Sigmoid colon (tissue), 7 donors: ENCODE measurements around the gene ASIC3. TPM values are rescaled to one million over a fixed set of nuclear protein-coding genes. Genes with fewer than 3 reads are reported as not detected.

Source experiments
- DNase-seq: peaks from one replicate; pipeline ENCODE4 v3.0.0-alpha.2; 2019
- H3K27ac ChIP-seq, 4 donors: fragments of 200-600 bp; sonication (generic); one replicate each; pipeline ENCODE4 v1.5.1; 2016 to 2019; ENCODE audit warnings: mild to moderate bottlenecking in 1 of 4
- H3K27me3 ChIP-seq, 3 donors: fragments of 200-600 bp; sonication (generic); one replicate each; pipeline ENCODE4 v1.5.1; 2019; ENCODE audit warnings: mild to moderate bottlenecking in 1 of 3
- H3K36me3 ChIP-seq, 4 donors: fragments of 200-600 bp; sonication (generic); one replicate each; pipeline ENCODE4 v1.5.1; 2016 to 2019
- H3K4me1 ChIP-seq, 4 donors: fragments of 200-600 bp; sonication (generic); one replicate each; pipeline ENCODE4 v1.5.1; 2017 to 2019
- H3K4me3 ChIP-seq, 4 donors: fragments of 200-600 bp; sonication (generic); one replicate each; pipeline ENCODE4 v1.5.1; 2017 to 2019; ENCODE audit warnings: mild to moderate bottlenecking in 2 of 4, moderate library complexity in 1 of 4
- H3K9me3 ChIP-seq, 4 donors: fragments of 200-600 bp in 3 of 4; sonication (generic) in 3 of 4; one replicate each; pipeline versions ENCODE4 v1.5.1 to v1.6.1; 2013 to 2019
- EP300 ChIP-seq, 4 donors: sonication (generic); formaldehyde crosslinking; IDR thresholded peaks; one replicate each; pipeline ENCODE4 v1.6.1; 2017; ENCODE audit warnings: antibody characterized with exemption in 4 of 4
- POLR2A ChIP-seq, 2 donors: fragments of 450-650 bp; IDR thresholded peaks; one replicate each; pipeline ENCODE4 v1.6.1; 2016; ENCODE audit warnings: antibody characterized with exemption in 2 of 2, mild to moderate bottlenecking in 2 of 2, moderate library complexity in 2 of 2
- POLR2AphosphoS5 ChIP-seq, 4 donors: sonication (generic); formaldehyde crosslinking; IDR thresholded peaks; one replicate each; pipeline ENCODE4 v1.6.1; 2017; ENCODE audit warnings: antibody characterized with exemption in 4 of 4
- WGBS, 2 donors: extraction: QIAGEN DNeasy Blood & Tissue Kit; methylation state at CpG; one replicate each; pipeline ENCODE4 v1.1.7; 2013; 5-methylcytosine and 5-hydroxymethylcytosine counted together
- intact Hi-C: fragments of 100-400 bp; cut with DNase I; formaldehyde crosslinking; loops from one replicate; pipeline ENCODE4 v1.15.1; 2023
- polyA plus RNA-seq, 3 donors: library from polyadenylated mRNA; stranded (reverse); fragments of 200-250 nt; gene quantifications; one replicate each; pipeline ENCODE4 v1.2.3, GENCODE V29; 2013
- total RNA-seq, 4 donors: library from RNA; depleted of rRNA; stranded (reverse); fragments of >200 nt; gene quantifications; one replicate each; pipeline ENCODE4 v1.1.0, GENCODE V29; 2016
- TF ChIP-seq, protein P1 (sequence below), 4 experiments: fragments of 450-650 bp in 3 of 4; fragments of 200-600 bp in 1 of 4; IDR thresholded peaks; one replicate each; pipeline ENCODE4 v1.5.1; 2016 to 2019; ENCODE audit warnings: antibody characterized with exemption in 4 of 4, mild to moderate bottlenecking in 3 of 4, moderate library complexity in 2 of 4
- donor health status: healthy with polysubstance abuse.
- donor health status: Bipolar disorder and iron deficiency.
- donor health status: healthy.

ASIC3 gene
- total and polyA plus RNA-seq, 7 donors: 0.46 to 8.6 (median 3.1) TPM

GRCh38 chr7:151001546-151001945 lies 46.8 kb upstream of the ASIC3 start:
- WGBS, 2 donors: 96 to 97% methylated on average over 16 of the region's 16 CpGs
- Histone ChIP-seq H3K9me3 (no peaks in the 10 kb centered on the region), H3K4me3 (no peak overlapping the region), H3K27ac (no peak overlapping the region), H3K36me3 (no peaks in the 10 kb centered on the region), H3K27me3 (peaks cover 0 to 8% (median 0%) of the 10 kb centered on the region in 3 donors), H3K4me1 (no peaks in the 10 kb centered on the region)
- TF ChIP-seq EP300 (IDR thresholded peaks at IDR 0.05) (no peak), POLR2A (IDR thresholded peaks at IDR 0.05) (no peak), POLR2AphosphoS5 (IDR thresholded peaks at IDR 0.05) (no peak)
- TF ChIP-seq, protein P1, sequence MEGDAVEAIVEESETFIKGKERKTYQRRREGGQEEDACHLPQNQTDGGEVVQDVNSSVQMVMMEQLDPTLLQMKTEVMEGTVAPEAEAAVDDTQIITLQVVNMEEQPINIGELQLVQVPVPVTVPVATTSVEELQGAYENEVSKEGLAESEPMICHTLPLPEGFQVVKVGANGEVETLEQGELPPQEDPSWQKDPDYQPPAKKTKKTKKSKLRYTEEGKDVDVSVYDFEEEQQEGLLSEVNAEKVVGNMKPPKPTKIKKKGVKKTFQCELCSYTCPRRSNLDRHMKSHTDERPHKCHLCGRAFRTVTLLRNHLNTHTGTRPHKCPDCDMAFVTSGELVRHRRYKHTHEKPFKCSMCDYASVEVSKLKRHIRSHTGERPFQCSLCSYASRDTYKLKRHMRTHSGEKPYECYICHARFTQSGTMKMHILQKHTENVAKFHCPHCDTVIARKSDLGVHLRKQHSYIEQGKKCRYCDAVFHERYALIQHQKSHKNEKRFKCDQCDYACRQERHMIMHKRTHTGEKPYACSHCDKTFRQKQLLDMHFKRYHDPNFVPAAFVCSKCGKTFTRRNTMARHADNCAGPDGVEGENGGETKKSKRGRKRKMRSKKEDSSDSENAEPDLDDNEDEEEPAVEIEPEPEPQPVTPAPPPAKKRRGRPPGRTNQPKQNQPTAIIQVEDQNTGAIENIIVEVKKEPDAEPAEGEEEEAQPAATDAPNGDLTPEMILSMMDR (IDR thresholded peaks at IDR 0.05): no peak
- intact Hi-C loops: no loop called here
- no peak for DNase-seq

DNA sequence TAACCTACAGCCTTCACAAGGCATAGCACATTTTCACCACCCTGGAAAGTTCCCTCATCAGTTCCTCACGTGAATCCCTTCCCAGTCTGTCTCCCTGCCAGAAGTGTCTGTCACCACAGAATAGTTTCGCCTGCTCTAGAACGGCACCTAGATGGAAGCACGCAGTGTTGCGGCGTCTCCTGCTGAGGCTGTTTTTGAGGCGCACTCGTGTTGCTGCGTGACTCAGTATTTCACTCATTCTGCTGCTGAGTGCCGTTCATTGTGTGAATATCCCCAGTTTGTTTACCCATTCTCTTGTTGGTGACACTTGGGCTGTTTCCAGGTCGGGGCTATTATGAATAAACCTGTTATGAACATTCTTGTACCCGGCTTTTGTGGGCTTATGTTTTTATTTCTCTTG lies 44.8 kb upstream of the ASIC3 start:
- H3K4me3 ChIP-seq: no peak overlapping the region
- peaks cover 0 to 1% (median 0%) of the 10 kb centered on the region in 3 donors for H3K27me3 ChIP-seq
- WGBS, 2 donors: 17 to 67% methylated on average over 12 of the region's 12 CpGs
- H3K36me3 ChIP-seq: no peaks in the 10 kb centered on the region
- no peak overlapping the region for H3K27ac ChIP-seq
- TF ChIP-seq, protein P1 (IDR thresholded peaks at IDR 0.05): no peak
- TF ChIP-seq POLR2A (IDR thresholded peaks at IDR 0.05): no peak
- no peak for TF ChIP-seq EP300 (IDR thresholded peaks at IDR 0.05)
- TF ChIP-seq POLR2AphosphoS5 (IDR thresholded peaks at IDR 0.05): no peak
- peaks cover 0 to 4% (median 0%) of the 10 kb centered on the region in 4 donors for H3K4me1 ChIP-seq
- intact Hi-C loops: no loop called here
- no peaks in the 10 kb centered on the region for H3K9me3 ChIP-seq
- no peak for DNase-seq

DNA sequence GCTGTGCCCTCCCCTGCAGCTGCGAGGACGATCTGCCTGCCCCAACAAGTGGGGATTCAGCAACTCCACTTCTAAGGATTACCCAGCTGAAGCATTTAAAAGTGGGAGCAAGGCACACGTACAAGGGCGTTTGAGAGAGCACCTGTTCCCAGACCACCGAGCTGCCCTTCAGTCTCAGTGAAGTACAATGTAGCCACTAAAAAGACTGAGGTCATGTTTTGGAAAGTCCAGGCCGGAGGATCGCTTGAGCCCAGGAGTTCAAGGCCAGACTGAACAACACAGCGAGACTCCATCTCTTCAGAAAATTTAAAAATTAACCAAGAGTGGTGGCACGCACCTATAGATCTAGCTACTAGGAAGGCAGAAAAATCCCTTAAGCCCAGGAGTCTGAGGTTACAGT lies 42.8 kb upstream of the ASIC3 start:
- Histone ChIP-seq H3K9me3 (no peaks in the 10 kb centered on the region), H3K36me3 (no peaks in the 10 kb centered on the region), H3K4me1 (peaks cover 0 to 10% (median 0%) of the 10 kb centered on the region in 4 donors), H3K4me3 (no peak overlapping the region), H3K27me3 (peaks cover 0 to 21% (median 17%) of the 10 kb centered on the region in 3 donors), H3K27ac (no peak overlapping the region)
- no peak for TF ChIP-seq POLR2AphosphoS5 (IDR thresholded peaks at IDR 0.05)
- TF ChIP-seq POLR2A (IDR thresholded peaks at IDR 0.05): no peak
- no peak for DNase-seq
- 81% methylated on average over 9 of the region's 9 CpGs for WGBS, 2 donors
- intact Hi-C loops: loop anchor here (5.0 kb wide), 1 partner anchor 228 kb away; no protein-coding TSS in a partner anchor

- DNase-seq: no peak
- Histone ChIP-seq H3K27ac (no peak overlapping the region), H3K36me3 (no peaks in the 10 kb centered on the region), H3K27me3 (peaks cover 0 to 27% (median 19%) of the 10 kb centered on the region in 3 donors), H3K4me1 (peaks cover 0 to 10% (median 0%) of the 10 kb centered on the region in 4 donors), H3K9me3 (no peaks in the 10 kb centered on the region), H3K4me3 (no peak overlapping the region)
- 87 to 91% methylated on average over 23 of the region's 23 CpGs for WGBS, 2 donors
- TF ChIP-seq POLR2A (IDR thresholded peaks at IDR 0.05): no peak
- no peak for TF ChIP-seq EP300 (IDR thresholded peaks at IDR 0.05)
- TF ChIP-seq POLR2AphosphoS5 (IDR thresholded peaks at IDR 0.05): no peak
- TF ChIP-seq, protein P1 (IDR thresholded peaks at IDR 0.05): no peak
- intact Hi-C loops: loop anchor here (5.0 kb wide), 1 partner anchor 229 kb away; no protein-coding TSS in a partner anchor
Measured at GRCh38 chr7:151006590-151007300, 41.6 kb upstream of the ASIC3 start.

DNA sequence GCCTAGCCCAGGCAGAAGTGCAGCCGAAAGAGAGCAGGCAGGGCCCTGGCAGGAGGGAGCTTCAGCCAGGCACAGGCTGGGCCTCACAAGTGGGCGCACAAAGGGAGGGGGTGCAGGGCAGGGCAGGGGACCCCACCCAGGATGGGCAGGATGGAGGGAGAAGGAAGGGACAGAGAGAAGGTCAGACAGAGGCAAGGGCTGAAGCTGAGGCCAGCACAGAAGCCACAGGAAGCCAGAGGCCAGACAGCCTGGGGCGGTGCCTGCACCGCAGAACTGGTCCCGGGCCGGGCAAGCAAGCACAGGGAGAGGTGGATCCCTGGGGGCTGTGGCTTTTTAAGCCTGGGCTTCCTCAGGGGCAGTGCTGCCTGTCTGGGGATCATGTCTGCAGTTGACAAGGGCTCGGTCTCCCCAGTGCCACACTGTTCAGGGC lies 40.8 kb upstream of the ASIC3 start:
- H3K4me1 ChIP-seq: peaks cover 0 to 10% (median 0%) of the 10 kb centered on the region in 4 donors
- peaks cover 1 to 34% (median 26%) of the 10 kb centered on the region in 3 donors for H3K27me3 ChIP-seq
- DNase-seq: no peak
- 74 to 83% methylated on average over 7 of the region's 7 CpGs for WGBS, 2 donors
- intact Hi-C loops: loop anchor here (5.0 kb wide), 1 partner anchor 230 kb away; no protein-coding TSS in a partner anchor
- H3K36me3 ChIP-seq: no peaks in the 10 kb centered on the region
- TF ChIP-seq POLR2A (IDR thresholded peaks at IDR 0.05) (no peak), POLR2AphosphoS5 (IDR thresholded peaks at IDR 0.05) (no peak), EP300 (IDR thresholded peaks at IDR 0.05) (no peak)
- TF ChIP-seq, protein P1 (IDR thresholded peaks at IDR 0.05): no peak
- no peaks in the 10 kb centered on the region for H3K9me3 ChIP-seq
- no peak overlapping the region for H3K27ac ChIP-seq
- no peak overlapping the region for H3K4me3 ChIP-seq
